K562 (cell line): ENCODE measurements around the gene BTBD10. TPM values are rescaled to one million over a fixed set of nuclear protein-coding genes. Genes with fewer than 3 reads are reported as not detected.
A peak's percentile ranks its signal among the peaks of the same experiment; 100 is the strongest.

Experiments
- ATAC-seq: fragments of 200-7000 bp; cut with Tn5 transposase; 3 replicates; pipeline ENCODE4 v1.9.1; 2020; ENCODE audit warnings: moderate library complexity
- BruUV-seq: library from RNA; stranded (reverse); fragments of 400-500 nt; replicated peaks from 2 replicates; lab custom pipeline; 2021; lab: Mats Ljungman, UMichigan
- CTCF ChIA-PET: fragments of 300-600 bp; formaldehyde crosslinking; extraction: SDS; loops from one replicate; lab custom pipeline; 2021; ENCODE audit warnings: low intra/inter-chr PET ratio; lab: Yijun Ruan, JAX
- POLR2A ChIA-PET: fragments of 300-600, 350-650 bp; sonication (Branson Sonifier 250); formaldehyde crosslinking; extraction: SDS; loops from one replicate; lab custom pipeline; 2021; ENCODE audit warnings: antibody characterized with exemption, inconsistent platforms; lab: Yijun Ruan, JAX
- DNase-seq, 4 experiments: peaks; one replicate each; pipeline versions ENCODE4 v3.0.0 to v3.0.0-alpha.2; 2011 to 2018; ENCODE audit warnings: low spot score in 3 of 4, mixed read lengths in 3 of 4; ENCODE audit errors: extremely low read depth in 1 of 4
- FAIRE-seq: peaks from 2 replicates; lab custom pipeline; 2011; peaks lifted over from hg19 to GRCh38; lab: Jason Lieb, UNC
- H2AFZ ChIP-seq: 2 replicates; pipeline ENCODE4 v1.6.0; 2011; ENCODE audit warnings: low read depth, low read length, control low read depth, inconsistent platforms
- H3K27ac ChIP-seq: fragments of 200-600 bp; 3 replicates; pipeline ENCODE4 v1.8.0; 2011; ENCODE audit warnings: low read depth, mild to moderate bottlenecking, control low read depth, inconsistent platforms, low read length, moderate library complexity, mixed read lengths; ENCODE audit errors: extremely low read depth
- H3K27me3 ChIP-seq, 2 experiments: fragments of 300-600 bp in 1 of 2; 2 replicates in 1 of 2; 3 replicates in 1 of 2; pipeline versions ENCODE4 v1.6.0 to v1.8.0; 2011; ENCODE audit warnings: inconsistent platforms in 2 of 2, low read length in 2 of 2, mild to moderate bottlenecking in 1 of 2, mixed read lengths in 1 of 2, moderate library complexity in 1 of 2; ENCODE audit not compliant: control insufficient read depth in 2 of 2, insufficient read depth in 2 of 2
- H3K36me3 ChIP-seq: fragments of 300-600 bp; 3 replicates; pipeline ENCODE4 v1.8.0; 2011; ENCODE audit warnings: mild to moderate bottlenecking, low read length, inconsistent platforms; ENCODE audit not compliant: control insufficient read depth, insufficient read depth
- H3K4me1 ChIP-seq, 2 experiments: fragments of 200-600 bp in 1 of 2; replicated peaks in 1 of 2; 2 replicates in 1 of 2; 3 replicates in 1 of 2; pipeline versions ENCODE4 v1.5.1 to v1.8.0; 2011; ENCODE audit warnings: inconsistent platforms in 2 of 2, low read length in 2 of 2, mild to moderate bottlenecking in 1 of 2, mixed read lengths in 1 of 2, moderate library complexity in 1 of 2; ENCODE audit not compliant: control insufficient read depth in 2 of 2, insufficient read depth in 2 of 2
- H3K4me2 ChIP-seq: 2 replicates; pipeline ENCODE4 v1.6.1; 2011; ENCODE audit warnings: low read length, control low read depth, inconsistent platforms, mixed read lengths; ENCODE audit not compliant: insufficient read depth
- H3K4me3 ChIP-seq: fragments of 200-600 bp; sonication (generic), shearing (Covaris generic); 2 replicates; pipeline ENCODE4 v1.5.1; 2016; ENCODE audit warnings: control low read depth, inconsistent platforms
- H3K79me2 ChIP-seq: fragments of 200-600 bp; 3 replicates; pipeline ENCODE4 v1.8.0; 2011; ENCODE audit warnings: low read length, inconsistent platforms; ENCODE audit not compliant: control insufficient read depth, insufficient read depth
- H3K9ac ChIP-seq, 2 experiments: 2 replicates each; pipeline versions ENCODE4 v1.6.0 to v1.6.1; 2011; ENCODE audit warnings: low read depth in 2 of 2, low read length in 2 of 2, control low read depth in 1 of 2, inconsistent platforms in 1 of 2, mild to moderate bottlenecking in 1 of 2, mixed read lengths in 1 of 2; ENCODE audit not compliant: insufficient read depth in 1 of 2
- H3K9me1 ChIP-seq: one replicate; pipeline ENCODE4 v1.6.0; 2011; ENCODE audit warnings: inconsistent platforms, mild to moderate bottlenecking, low read length, moderate library complexity; ENCODE audit not compliant: control insufficient read depth, insufficient read depth
- H3K9me3 ChIP-seq: replicated peaks from 2 replicates; pipeline ENCODE4 v1.5.1; 2011; ENCODE audit warnings: low read depth, low read length, inconsistent platforms; ENCODE audit not compliant: control insufficient read depth, insufficient read depth
- H4K20me1 ChIP-seq: replicated peaks from 2 replicates; pipeline ENCODE4 v1.6.1; 2011; ENCODE audit warnings: low read length, inconsistent platforms, mixed read lengths; ENCODE audit not compliant: control insufficient read depth, insufficient read depth
- MXI1 ChIP-seq: IDR thresholded peaks from 2 replicates; pipeline ENCODE4 v1.6.1; 2011; ENCODE audit warnings: low read depth, mild to moderate bottlenecking, improper control_type of control experiment, low read length
- ZBTB40 ChIP-seq, 2 experiments: fragments of 450-650 bp in 1 of 2; sonication (generic) in 1 of 2; formaldehyde crosslinking in 1 of 2; IDR thresholded peaks; 2 replicates each; pipeline versions ENCODE4 v1.7.1 to v1.9.0; 2016 to 2022; ENCODE audit warnings: inconsistent platforms in 1 of 2, mild to moderate bottlenecking in 1 of 2, missing genetic modification reagents in 1 of 2
- WGBS: fragments of 100-300 bp; shearing (Covaris generic); methylation state at CpG from one replicate; pipeline ENCODE4 v1.1.6; 2016; ENCODE audit warnings: low coverage, mixed read lengths; ENCODE audit not compliant: insufficient coverage; ENCODE audit errors: missing lambda C conversion rate; 5-methylcytosine and 5-hydroxymethylcytosine counted together
- in situ Hi-C: fragments of 300-500 bp; cut with MboI; formaldehyde crosslinking; loops from 4 replicates; pipeline ENCODE4 v1.15.0; 2018; ENCODE audit warnings: inconsistent platforms, mixed read lengths
- intact Hi-C: fragments of 100-400 bp; cut with micrococcal nuclease; formaldehyde crosslinking; loops from 2 replicates; pipeline ENCODE4 v1.14.2; 2022
- polyA plus RNA-seq, 8 experiments: library from polyadenylated mRNA; depleted of rRNA in 4 of 8; stranded (reverse) in 5 of 8; unstranded in 3 of 8; fragments of >200 nt; fragmentation: Nextera tagmentation in 2 of 8; fragmentation: Illumina TruSeq in 1 of 8; extraction: Ambion mirVana in 2 of 8; extraction: Trizol in 1 of 8; gene quantifications; 2 replicates each; pipeline versions ENCODE4 v1.2.1 to v1.2.3, GENCODE V29; 2011 to 2014; ENCODE audit warnings: inconsistent platforms in 1 of 8, missing spikeins in 1 of 8
- total RNA-seq, 7 experiments: library from RNA; depleted of rRNA in 6 of 7; stranded (reverse); fragments of >200 nt in 6 of 7; fragmentation: Illumina TruSeq in 2 of 7; extraction: Trizol in 2 of 7; gene quantifications; 2 replicates each; pipeline versions ENCODE4 v1.2.1 to v1.2.3, GENCODE V29; 2011 to 2021; ENCODE audit warnings: low replicate concordance in 1 of 7

BTBD10 gene
- total and polyA plus RNA-seq, 9 of the 15 experiments (the other 6 are each of a cell fraction or from before 2014, with no cell fraction given) = 11.6 to 22.8 (median 16.3) TPM

DNA sequence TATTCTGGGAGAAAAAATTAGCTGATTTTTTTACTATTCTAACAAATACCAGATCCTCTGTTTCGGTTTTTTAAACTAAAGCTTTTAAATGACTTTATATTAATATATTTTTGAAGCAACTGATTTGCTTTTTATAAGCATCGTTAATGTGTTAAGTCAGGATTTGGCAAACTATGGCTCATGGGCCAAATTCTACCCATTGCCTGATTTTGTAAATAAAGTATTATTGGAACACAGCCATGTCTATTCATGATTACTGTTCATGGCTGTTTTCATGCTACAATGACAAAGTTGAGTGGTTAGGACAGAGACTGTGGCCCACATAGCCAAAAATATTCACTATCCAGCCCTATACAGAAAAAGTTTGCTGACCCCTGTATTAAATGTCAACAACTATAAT, 29.6 kb downstream of the BTBD10 start:
- in situ Hi-C loops (no loop called here), intact Hi-C loops (no loop called here)
- Histone ChIP-seq H3K4me2 (no peak overlapping the region), H3K9me3 (no peaks in the 10 kb centered on the region), H4K20me1 (no peaks in the 10 kb centered on the region), H3K4me1 (no peaks in the 10 kb centered on the region), H3K9me1 (no peaks in the 10 kb centered on the region), H3K27me3 (no peaks in the 10 kb centered on the region), H3K27ac (no peak overlapping the region), H3K79me2 (no peaks in the 10 kb centered on the region), H3K4me3 (no peak overlapping the region), H2AFZ (no peak overlapping the region), H3K9ac (no peak overlapping the region), H3K36me3 (no peaks in the 10 kb centered on the region)
- ChIA-PET POLR2A (no interaction called here), CTCF (no interaction called here)
- no peak for ATAC-seq
- no peak for DNase-seq
- 50% methylated on average over 2 of the region's 2 CpGs for whole genome bisulfite sequencing
- BruUV-seq = no TSS peak
- FAIRE-seq = no peak
- TF ChIP-seq MXI1 (no peak), ZBTB40 (IDR thresholded peaks at IDR 0.05) (peak; percentile 64), ZBTB40 (CRISPR knock-in tag; IDR thresholded peaks at IDR 0.05) (no peak)
